Subcutaneous abdominal adipose tissue (tissue), 5 donors: Measurements from ENCODE around the gene TWIST1.

ENCODE experiments used
- H3K27ac ChIP-seq: one replicate; pipeline ENCODE4 v1.7.0; 2013; ENCODE audit warnings: low read depth, mild to moderate bottlenecking, inconsistent platforms, low read length, moderate library complexity
- H3K27me3 ChIP-seq, 5 donors: one replicate each; pipeline ENCODE4 v1.7.0; 2013; ENCODE audit warnings: low read length in 5 of 5, inconsistent platforms in 1 of 5; ENCODE audit not compliant: control insufficient read depth in 5 of 5, insufficient read depth in 4 of 5
- H3K36me3 ChIP-seq, 5 donors: one replicate each; pipeline ENCODE4 v1.7.0; 2013; ENCODE audit warnings: low read length in 5 of 5; ENCODE audit not compliant: control insufficient read depth in 5 of 5, insufficient read depth in 5 of 5
- H3K4me1 ChIP-seq, 5 donors: one replicate each; pipeline ENCODE4 v1.7.0; 2013; ENCODE audit warnings: low read length in 5 of 5, mild to moderate bottlenecking in 3 of 5, moderate library complexity in 1 of 5; ENCODE audit not compliant: control insufficient read depth in 5 of 5, insufficient read depth in 5 of 5
- H3K4me3 ChIP-seq, 5 donors: one replicate each; pipeline ENCODE4 v1.7.0; 2013; ENCODE audit warnings: low read length in 5 of 5, low read depth in 1 of 5
- H3K9ac ChIP-seq, 5 donors: one replicate each; pipeline ENCODE4 v1.7.0; 2013; ENCODE audit warnings: low read length in 5 of 5, mild to moderate bottlenecking in 4 of 5, moderate library complexity in 3 of 5
- H3K9me3 ChIP-seq, 5 donors: one replicate each; pipeline ENCODE4 v1.7.0; 2013; ENCODE audit warnings: low read length in 5 of 5; ENCODE audit not compliant: control insufficient read depth in 5 of 5
- donor health status: healthy.
- donor health status: healthy.
- donor health status: healthy.
- donor health status: healthy.
- donor health status: healthy.

Gene TWIST1

DNA sequence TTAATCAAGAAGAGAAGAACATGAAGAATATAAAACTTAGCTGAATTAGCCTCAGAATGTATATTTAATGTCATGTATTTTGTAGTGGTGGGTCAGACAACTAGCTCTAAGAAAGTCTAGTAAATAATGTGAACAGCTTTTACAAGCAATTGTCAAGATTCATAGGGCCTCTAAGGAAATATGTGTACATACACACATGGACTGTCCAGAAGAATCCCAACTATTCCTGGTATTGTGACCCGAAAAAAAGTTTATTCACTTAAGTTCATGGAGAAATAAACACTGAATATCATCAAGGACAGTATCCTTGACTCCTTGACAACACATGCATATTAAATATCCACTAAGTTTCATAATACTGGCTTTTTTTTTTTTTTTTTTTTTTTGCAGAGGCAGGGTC lies 11.4 kb upstream of the TWIST1 start:
- H3K9ac ChIP-seq = no peak overlapping the region
- no peaks in the 10 kb centered on the region for H3K36me3 ChIP-seq
- no peaks in the 10 kb centered on the region for H3K4me1 ChIP-seq
- H3K27ac ChIP-seq = no peak overlapping the region
- no peak overlapping the region for H3K4me3 ChIP-seq
- peaks cover 0 to 10% (median 0%) of the 10 kb centered on the region in 5 donors for H3K27me3 ChIP-seq
- no peaks in the 10 kb centered on the region for H3K9me3 ChIP-seq

DNA sequence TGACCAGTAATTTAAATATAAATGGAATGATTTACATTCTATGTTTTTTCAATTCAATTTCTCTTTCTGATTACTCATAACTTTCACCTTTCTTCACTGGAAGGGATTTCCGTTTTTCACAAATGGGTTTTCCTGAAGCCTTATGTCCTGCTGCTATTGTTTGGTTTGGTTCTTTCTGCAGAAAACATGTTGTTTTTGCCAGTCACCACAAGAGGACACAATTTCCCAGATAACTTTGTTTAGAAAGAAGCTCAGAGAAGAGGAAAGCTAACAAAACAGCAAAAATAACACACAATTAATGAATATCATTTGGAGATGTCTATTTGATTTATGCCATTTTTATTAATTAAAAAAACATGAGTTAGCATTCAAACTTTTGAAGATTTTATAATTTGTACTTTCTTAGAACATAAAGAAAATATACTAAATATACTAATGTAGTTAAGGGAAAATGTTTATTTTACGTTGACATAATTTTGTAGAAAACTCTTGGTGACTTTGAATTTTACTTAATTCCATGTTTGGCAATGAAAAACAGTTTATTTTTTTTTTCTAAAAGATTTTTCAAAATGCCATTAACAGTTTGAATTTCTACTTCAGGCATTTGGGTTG lies 4.6 kb upstream of the TWIST1 start:
- H3K9me3 ChIP-seq = no peaks in the 10 kb centered on the region
- peaks cover 0 to 17% (median 11%) of the 10 kb centered on the region in 5 donors for H3K4me1 ChIP-seq
- no peak overlapping the region for H3K4me3 ChIP-seq
- H3K9ac ChIP-seq = no peak overlapping the region
- peaks cover 0 to 10% (median 0%) of the 10 kb centered on the region in 5 donors for H3K27me3 ChIP-seq
- no peak overlapping the region for H3K27ac ChIP-seq
- no peaks in the 10 kb centered on the region for H3K36me3 ChIP-seq

DNA sequence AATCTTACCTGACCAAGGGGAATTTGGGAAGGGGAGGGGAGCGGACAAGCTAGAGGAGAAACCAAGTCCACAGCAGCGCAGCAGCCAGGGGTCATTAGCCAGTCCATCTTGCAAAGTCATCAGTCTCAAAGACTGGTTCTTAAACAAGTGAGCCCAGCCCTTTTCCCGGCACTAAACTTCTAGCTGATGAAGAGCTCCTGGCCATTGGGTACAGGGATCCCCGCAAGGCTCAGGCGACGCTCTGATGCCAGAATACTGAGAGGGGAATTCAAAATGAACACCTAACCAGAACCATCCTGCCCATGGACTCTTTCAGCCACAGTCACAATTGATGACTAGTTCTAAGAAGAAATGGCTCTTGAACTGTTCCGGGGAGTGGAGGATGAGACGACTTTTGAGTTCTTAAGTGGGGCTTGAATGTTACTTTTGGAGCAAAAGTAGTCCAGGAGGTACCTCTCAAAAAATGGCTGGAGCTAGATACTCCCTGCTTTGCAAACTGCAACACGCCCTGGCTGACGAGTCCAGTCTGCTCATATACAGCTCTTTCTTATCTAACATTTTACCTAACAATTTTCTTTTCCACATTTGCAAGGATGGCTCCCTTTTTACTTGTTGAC lies 2.5 kb upstream of the TWIST1 start:
- Histone ChIP-seq H3K36me3 (no peaks in the 10 kb centered on the region), H3K27ac (no peak overlapping the region), H3K4me1 (peaks cover 0 to 29% (median 19%) of the 10 kb centered on the region in 5 donors), H3K27me3 (peaks cover 0 to 18% (median 7%) of the 10 kb centered on the region in 5 donors), H3K4me3 (no peak overlapping the region), H3K9me3 (no peaks in the 10 kb centered on the region), H3K9ac (no peak overlapping the region)

DNA sequence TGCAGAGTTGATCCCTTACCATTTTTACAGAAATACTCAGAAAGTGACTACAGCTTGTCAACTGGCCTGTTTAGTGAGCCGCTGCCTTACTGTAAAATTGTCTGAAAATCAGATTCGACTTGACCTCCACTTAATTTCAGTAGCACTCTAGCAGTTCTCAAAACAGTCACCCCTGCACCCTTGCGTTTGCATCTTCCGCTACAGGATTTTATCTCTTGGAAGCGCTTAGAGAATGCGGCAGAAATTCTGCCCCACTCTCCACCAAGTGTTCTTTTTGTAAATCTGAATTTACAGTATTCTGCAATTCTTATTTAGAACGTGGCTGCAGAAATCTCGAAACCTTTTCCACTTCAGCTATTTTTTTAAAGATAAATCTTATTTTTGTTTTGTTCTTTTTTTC lies 1.9 kb upstream of the TWIST1 start:
- Histone ChIP-seq H3K4me3 (no peak overlapping the region), H3K27me3 (peaks cover 0 to 22% (median 7%) of the 10 kb centered on the region in 5 donors), H3K9ac (no peak overlapping the region), H3K27ac (no peak overlapping the region), H3K4me1 (peaks cover 0 to 30% (median 22%) of the 10 kb centered on the region in 5 donors), H3K9me3 (no peaks in the 10 kb centered on the region), H3K36me3 (no peaks in the 10 kb centered on the region)

GRCh38 chr7:19118636-19119371 lies 1.4 kb upstream of the TWIST1 start:
- Histone ChIP-seq H3K27me3 (peaks cover 0 to 22% (median 7%) of the 10 kb centered on the region in 5 donors), H3K9me3 (no peaks in the 10 kb centered on the region), H3K36me3 (no peaks in the 10 kb centered on the region), H3K9ac (no peak overlapping the region), H3K4me3 (peak overlapping the region; percentile 57 to 100 (median 86)), H3K27ac (peak overlapping the region; percentile 79), H3K4me1 (peaks cover 0 to 32% (median 25%) of the 10 kb centered on the region in 5 donors)

GRCh38 chr7:19117870-19118608 lies 603 bp upstream of the TWIST1 start:
- Histone ChIP-seq H3K4me1 (peaks cover 0 to 36% (median 29%) of the 10 kb centered on the region in 5 donors), H3K4me3 (peak overlapping the region; percentile 57 to 100 (median 86)), H3K27me3 (peaks cover 0 to 19% (median 7%) of the 10 kb centered on the region in 5 donors), H3K9me3 (no peaks in the 10 kb centered on the region), H3K9ac (peak overlapping the region in 3 of 5 donors; percentile 48 to 72 (median 70)), H3K36me3 (no peaks in the 10 kb centered on the region), H3K27ac (peak overlapping the region; percentile 79)

GRCh38 chr7:19116121-19117090 lies 1.0 kb downstream of the TWIST1 start:
- Histone ChIP-seq H3K27me3 (peaks cover 0 to 28% (median 15%) of the 10 kb centered on the region in 5 donors), H3K9ac (peak overlapping the region in 4 of 5 donors; percentile 68 to 87 (median 85))

GRCh38 chr7:19114551-19114855 lies 2.9 kb downstream of the TWIST1 start:
- H3K27ac ChIP-seq = peak overlapping the region; percentile 96
- peaks cover 0 to 37% (median 17%) of the 10 kb centered on the region in 5 donors for H3K27me3 ChIP-seq
- H3K9me3 ChIP-seq = no peaks in the 10 kb centered on the region
- H3K4me1 ChIP-seq = peaks cover 0 to 59% (median 54%) of the 10 kb centered on the region in 5 donors
- peak overlapping the region; percentile 71 to 100 (median 87) for H3K4me3 ChIP-seq
- no peaks in the 10 kb centered on the region for H3K36me3 ChIP-seq
- H3K9ac ChIP-seq = peak overlapping the region; percentile 3 to 87 (median 53)

More at GRCh38 chr7:19116121-19117090, 1.0 kb downstream of the TWIST1 start:
- Histone ChIP-seq H3K4me3 (peak overlapping the region; percentile 71 to 100 (median 87)), H3K4me1 (peaks cover 0 to 51% (median 44%) of the 10 kb centered on the region in 5 donors), H3K9me3 (no peaks in the 10 kb centered on the region), H3K36me3 (no peaks in the 10 kb centered on the region), H3K27ac (peak overlapping the region; percentile 96)
